ENCODE measurements around the gene PTCH2.

Gene PTCH2

DNA sequence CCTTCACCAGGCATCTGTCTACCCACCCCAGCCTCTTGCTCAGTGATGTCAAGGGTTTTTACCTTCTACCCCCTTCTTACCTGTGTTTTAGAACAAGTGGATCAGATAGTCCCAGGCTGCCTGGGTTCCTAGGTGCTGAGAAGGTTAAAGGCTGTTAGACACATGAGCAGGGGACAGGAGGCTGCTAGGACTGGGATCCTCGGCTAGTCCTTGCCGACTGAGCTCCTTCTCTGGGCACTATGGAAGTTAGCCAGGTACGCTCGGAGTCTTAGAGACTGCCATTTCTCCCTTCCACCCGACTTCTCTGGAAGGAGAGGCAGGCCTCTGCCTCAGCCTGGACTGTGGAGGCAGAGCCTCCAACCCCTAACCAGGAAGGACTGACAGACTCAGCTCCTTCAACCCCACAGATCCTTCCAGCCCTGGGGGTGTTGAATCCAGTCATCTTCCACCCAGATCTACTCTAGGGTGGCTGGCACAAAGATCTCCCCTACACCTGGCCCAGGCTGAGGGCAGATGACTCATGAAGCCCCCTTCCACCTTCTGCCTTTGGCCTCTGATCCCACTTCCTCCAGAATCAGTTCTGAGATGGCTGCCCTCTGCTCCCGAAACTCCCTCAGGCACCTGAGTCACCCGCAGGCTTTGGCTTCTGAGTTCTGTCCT is 36.2 kb downstream of the PTCH2 start, which contains the start of gene DYNLT4:
TSS of gene DYNLT4 (minus strand) at position 648 of the 660 bp plus-strand sequence. CDS start 683 bp downstream, outside the sequence.
- Histone ChIP-seq H3K9me3 (ENCODE audit: control insufficient read depth, insufficient read depth, low read depth, low read length) (no peaks in the 10 kb centered on the region), H3K4me1 (ENCODE audit: control insufficient read depth, insufficient read depth, low read length) (peaks cover 19% of the 10 kb centered on the region), H3K36me3 (ENCODE audit: control insufficient read depth in 2 of 2, insufficient read depth in 1 of 2, low read length in 2 of 2) (peaks cover 0 to 57% of the 10 kb centered on the region in 2 experiments; a peak in 1 of 3 replicates), H3K27ac (ENCODE audit: extremely low read depth, low read depth, low read length) (peak within 1 kb of the TSS; percentile 72), H3K4me3 (ENCODE audit: low read depth, low read length) (peak within 1 kb of the TSS; percentile 1)
- ChIA-PET POLR2A (interaction anchor here (1.0 to 4.0 kb wide), 4 partner anchors 13 to 496 kb away, joined by 5 to 84 read pairs (median 10); partner anchors contain the start of genes PTCH2 and RPS8), CTCF (interaction anchor here (0.9 to 1.5 kb wide), 2 partner anchors 29 to 537 kb away, joined by 3 to 5 read pairs; no protein-coding TSS in a partner anchor)
- TF ChIP-seq, protein P1, sequence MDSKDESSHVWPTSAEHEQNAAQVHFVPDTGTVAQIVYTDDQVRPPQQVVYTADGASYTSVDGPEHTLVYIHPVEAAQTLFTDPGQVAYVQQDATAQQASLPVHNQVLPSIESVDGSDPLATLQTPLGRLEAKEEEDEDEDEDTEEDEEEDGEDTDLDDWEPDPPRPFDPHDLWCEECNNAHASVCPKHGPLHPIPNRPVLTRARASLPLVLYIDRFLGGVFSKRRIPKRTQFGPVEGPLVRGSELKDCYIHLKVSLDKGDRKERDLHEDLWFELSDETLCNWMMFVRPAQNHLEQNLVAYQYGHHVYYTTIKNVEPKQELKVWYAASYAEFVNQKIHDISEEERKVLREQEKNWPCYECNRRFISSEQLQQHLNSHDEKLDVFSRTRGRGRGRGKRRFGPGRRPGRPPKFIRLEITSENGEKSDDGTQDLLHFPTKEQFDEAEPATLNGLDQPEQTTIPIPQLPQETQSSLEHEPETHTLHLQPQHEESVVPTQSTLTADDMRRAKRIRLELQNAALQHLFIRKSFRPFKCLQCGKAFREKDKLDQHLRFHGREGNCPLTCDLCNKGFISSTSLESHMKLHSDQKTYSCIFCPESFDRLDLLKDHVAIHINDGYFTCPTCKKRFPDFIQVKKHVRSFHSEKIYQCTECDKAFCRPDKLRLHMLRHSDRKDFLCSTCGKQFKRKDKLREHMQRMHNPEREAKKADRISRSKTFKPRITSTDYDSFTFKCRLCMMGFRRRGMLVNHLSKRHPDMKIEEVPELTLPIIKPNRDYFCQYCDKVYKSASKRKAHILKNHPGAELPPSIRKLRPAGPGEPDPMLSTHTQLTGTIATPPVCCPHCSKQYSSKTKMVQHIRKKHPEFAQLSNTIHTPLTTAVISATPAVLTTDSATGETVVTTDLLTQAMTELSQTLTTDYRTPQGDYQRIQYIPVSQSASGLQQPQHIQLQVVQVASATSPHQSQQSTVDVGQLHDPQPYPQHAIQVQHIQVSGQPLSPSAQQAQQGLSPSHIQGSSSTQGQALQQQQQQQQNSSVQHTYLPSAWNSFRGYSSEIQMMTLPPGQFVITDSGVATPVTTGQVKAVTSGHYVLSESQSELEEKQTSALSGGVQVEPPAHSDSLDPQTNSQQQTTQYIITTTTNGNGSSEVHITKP (tag by site-specific recombination; IDR thresholded peaks at IDR 0.05), result peak; percentile 11; the same call in 1 of the 2 replicates
- TF ChIP-seq ZNF394 (tag by site-specific recombination; IDR thresholded peaks at IDR 0.05; ENCODE audit: borderline replicate concordance), result 0 out of 2 replicates have a peak, but pooled peaks have one; percentile 7
- TF ChIP-seq ZNF76 (tag by site-specific recombination; IDR thresholded peaks at IDR 0.05; ENCODE audit: borderline replicate concordance, low read depth), result no peak
- no peak for TF ChIP-seq ZNF664 (tag by site-specific recombination; IDR thresholded peaks at IDR 0.05)
- TF ChIP-seq, protein P2, sequence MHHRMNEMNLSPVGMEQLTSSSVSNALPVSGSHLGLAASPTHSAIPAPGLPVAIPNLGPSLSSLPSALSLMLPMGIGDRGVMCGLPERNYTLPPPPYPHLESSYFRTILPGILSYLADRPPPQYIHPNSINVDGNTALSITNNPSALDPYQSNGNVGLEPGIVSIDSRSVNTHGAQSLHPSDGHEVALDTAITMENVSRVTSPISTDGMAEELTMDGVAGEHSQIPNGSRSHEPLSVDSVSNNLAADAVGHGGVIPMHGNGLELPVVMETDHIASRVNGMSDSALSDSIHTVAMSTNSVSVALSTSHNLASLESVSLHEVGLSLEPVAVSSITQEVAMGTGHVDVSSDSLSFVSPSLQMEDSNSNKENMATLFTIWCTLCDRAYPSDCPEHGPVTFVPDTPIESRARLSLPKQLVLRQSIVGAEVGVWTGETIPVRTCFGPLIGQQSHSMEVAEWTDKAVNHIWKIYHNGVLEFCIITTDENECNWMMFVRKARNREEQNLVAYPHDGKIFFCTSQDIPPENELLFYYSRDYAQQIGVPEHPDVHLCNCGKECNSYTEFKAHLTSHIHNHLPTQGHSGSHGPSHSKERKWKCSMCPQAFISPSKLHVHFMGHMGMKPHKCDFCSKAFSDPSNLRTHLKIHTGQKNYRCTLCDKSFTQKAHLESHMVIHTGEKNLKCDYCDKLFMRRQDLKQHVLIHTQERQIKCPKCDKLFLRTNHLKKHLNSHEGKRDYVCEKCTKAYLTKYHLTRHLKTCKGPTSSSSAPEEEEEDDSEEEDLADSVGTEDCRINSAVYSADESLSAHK (tag by site-specific recombination; IDR thresholded peaks at IDR 0.05), result peak; percentile 17; the same call in 1 of the 2 replicates
- TF ChIP-seq, protein P3, sequence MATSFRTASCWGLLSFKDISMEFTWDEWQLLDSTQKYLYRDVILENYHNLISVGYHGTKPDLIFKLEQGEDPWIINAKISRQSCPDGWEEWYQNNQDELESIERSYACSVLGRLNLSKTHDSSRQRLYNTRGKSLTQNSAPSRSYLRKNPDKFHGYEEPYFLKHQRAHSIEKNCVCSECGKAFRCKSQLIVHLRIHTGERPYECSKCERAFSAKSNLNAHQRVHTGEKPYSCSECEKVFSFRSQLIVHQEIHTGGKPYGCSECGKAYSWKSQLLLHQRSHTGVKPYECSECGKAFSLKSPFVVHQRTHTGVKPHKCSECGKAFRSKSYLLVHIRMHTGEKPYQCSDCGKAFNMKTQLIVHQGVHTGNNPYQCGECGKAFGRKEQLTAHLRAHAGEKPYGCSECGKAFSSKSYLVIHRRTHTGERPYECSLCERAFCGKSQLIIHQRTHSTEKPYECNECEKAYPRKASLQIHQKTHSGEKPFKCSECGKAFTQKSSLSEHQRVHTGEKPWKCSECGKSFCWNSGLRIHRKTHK (tag by site-specific recombination; IDR thresholded peaks at IDR 0.05), result no peak
- peak; percentile 62; the same call in 1 of the 2 replicates for TF ChIP-seq BCL11B (tag by site-specific recombination; IDR thresholded peaks at IDR 0.05; ENCODE audit: low read depth)

DNA sequence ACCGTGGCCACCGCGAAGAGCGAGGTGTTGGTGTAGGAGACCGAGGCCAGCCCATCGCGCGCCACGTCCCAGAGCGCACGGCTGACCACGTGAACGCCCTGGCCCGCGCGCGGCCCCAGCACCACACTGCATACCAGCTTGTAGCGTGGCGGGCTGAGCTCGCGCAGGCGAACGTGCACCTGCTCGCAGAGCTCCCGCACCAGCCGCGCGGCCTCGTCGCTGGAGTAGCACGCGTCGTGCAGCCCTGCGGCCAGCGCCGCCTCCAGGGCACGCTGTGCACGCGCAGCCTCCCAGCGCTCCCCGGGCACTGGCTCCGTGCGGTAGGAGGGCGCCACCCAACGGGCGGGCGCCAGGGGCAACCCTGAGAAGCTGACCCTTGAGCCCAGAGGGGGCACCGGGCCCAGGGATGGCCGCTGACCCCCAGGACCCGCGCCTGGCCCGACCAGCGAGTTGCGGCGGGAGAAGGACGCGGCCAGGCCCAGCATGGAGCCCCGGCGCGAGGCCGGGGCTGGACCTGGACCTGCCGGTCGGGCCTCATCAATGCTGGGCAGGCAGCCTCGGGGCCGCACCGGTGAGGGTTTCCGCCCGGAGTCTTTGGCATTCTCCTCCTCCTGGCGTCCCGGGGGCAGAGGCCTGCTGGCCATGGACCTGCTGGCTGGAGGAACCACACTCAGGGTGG is 36.9 kb downstream of the PTCH2 start:
- CTCF ChIA-PET, result interaction anchor here (0.6 kb wide), 1 partner anchor 39 kb away, joined by 3 read pairs; no protein-coding TSS in a partner anchor
- Histone ChIP-seq H3K9me3 (ENCODE audit: control insufficient read depth, insufficient read depth, low read depth, low read length) (no peaks in the 10 kb centered on the region), H3K4me3 (ENCODE audit: low read depth, low read length) (no peak overlapping the region), H3K27ac (ENCODE audit: extremely low read depth, low read depth, low read length) (peak overlapping the region; percentile 72; the same call in 1 of the 2 replicates), H3K4me1 (ENCODE audit: control insufficient read depth, insufficient read depth, low read length) (peaks cover 19% of the 10 kb centered on the region), H3K36me3 (ENCODE audit: control insufficient read depth in 2 of 2, insufficient read depth in 1 of 2, low read length in 2 of 2) (peaks cover 0 to 59% of the 10 kb centered on the region in 2 experiments; a peak in 1 of 3 replicates)
- POLR2A ChIA-PET, result interaction anchor here (0.5 to 4.0 kb wide), 4 partner anchors 13 to 76 kb away, joined by 3 to 84 read pairs (median 4); partner anchors contain the start of gene RPS8
- TF ChIP-seq SCRT1 (tag by site-specific recombination; IDR thresholded peaks at IDR 0.05; ENCODE audit: borderline replicate concordance) (no peak), ZNF19 (tag by site-specific recombination; IDR thresholded peaks at IDR 0.05; ENCODE audit: low read depth) (no peak), GLI4 (tag by site-specific recombination; IDR thresholded peaks at IDR 0.05) (no peak), ZNF610 (tag by site-specific recombination; IDR thresholded peaks at IDR 0.05; ENCODE audit: borderline replicate concordance) (no peak), ZBTB17 (tag by site-specific recombination; IDR thresholded peaks at IDR 0.05) (no peak), ZNF677 (tag by site-specific recombination; IDR thresholded peaks at IDR 0.05) (no peak), ZNF48 (tag by site-specific recombination; IDR thresholded peaks at IDR 0.05) (no peak)
- TF ChIP-seq, protein P4, sequence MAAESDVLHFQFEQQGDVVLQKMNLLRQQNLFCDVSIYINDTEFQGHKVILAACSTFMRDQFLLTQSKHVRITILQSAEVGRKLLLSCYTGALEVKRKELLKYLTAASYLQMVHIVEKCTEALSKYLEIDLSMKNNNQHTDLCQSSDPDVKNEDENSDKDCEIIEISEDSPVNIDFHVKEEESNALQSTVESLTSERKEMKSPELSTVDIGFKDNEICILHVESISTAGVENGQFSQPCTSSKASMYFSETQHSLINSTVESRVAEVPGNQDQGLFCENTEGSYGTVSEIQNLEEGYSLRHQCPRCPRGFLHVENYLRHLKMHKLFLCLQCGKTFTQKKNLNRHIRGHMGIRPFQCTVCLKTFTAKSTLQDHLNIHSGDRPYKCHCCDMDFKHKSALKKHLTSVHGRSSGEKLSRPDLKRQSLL (tag by site-specific recombination; IDR thresholded peaks at IDR 0.05), result no peak
- TF ChIP-seq, protein P5, sequence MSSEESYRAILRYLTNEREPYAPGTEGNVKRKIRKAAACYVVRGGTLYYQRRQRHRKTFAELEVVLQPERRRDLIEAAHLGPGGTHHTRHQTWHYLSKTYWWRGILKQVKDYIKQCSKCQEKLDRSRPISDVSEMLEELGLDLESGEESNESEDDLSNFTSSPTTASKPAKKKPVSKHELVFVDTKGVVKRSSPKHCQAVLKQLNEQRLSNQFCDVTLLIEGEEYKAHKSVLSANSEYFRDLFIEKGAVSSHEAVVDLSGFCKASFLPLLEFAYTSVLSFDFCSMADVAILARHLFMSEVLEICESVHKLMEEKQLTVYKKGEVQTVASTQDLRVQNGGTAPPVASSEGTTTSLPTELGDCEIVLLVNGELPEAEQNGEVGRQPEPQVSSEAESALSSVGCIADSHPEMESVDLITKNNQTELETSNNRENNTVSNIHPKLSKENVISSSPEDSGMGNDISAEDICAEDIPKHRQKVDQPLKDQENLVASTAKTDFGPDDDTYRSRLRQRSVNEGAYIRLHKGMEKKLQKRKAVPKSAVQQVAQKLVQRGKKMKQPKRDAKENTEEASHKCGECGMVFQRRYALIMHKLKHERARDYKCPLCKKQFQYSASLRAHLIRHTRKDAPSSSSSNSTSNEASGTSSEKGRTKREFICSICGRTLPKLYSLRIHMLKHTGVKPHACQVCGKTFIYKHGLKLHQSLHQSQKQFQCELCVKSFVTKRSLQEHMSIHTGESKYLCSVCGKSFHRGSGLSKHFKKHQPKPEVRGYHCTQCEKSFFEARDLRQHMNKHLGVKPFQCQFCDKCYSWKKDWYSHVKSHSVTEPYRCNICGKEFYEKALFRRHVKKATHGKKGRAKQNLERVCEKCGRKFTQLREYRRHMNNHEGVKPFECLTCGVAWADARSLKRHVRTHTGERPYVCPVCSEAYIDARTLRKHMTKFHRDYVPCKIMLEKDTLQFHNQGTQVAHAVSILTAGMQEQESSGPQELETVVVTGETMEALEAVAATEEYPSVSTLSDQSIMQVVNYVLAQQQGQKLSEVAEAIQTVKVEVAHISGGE (tag by site-specific recombination; conservative IDR thresholded peaks at IDR 0.05; ENCODE audit: low read depth), result no peak

Measured in HEK293 (cell line).